Esophagus muscularis mucosa (tissue), 4 donors: ENCODE results near the gene CCR8. TPM values are rescaled to one million over a fixed set of nuclear protein-coding genes. Genes with fewer than 3 reads are reported as not detected.

Source experiments
- DNase-seq: peaks from one replicate; pipeline ENCODE4 v3.0.0-alpha.2; 2017; ENCODE audit errors: extremely low spot score
- H3K27ac ChIP-seq, 4 donors: fragments of 200-600 bp; sonication (generic); replicated peaks in 1 of 4; 1 replicate in 3 of 4; 2 replicates in 1 of 4; pipeline ENCODE4 v1.5.1; 2016 to 2019; ENCODE audit warnings: mild to moderate bottlenecking in 1 of 4
- H3K27me3 ChIP-seq, 4 donors: fragments of 200-600 bp; sonication (generic); one replicate each; pipeline versions ENCODE4 v1.5.1 to v1.6.0; 2016 to 2019
- H3K36me3 ChIP-seq, 4 donors: fragments of 200-600 bp; sonication (generic); one replicate each; pipeline ENCODE4 v1.5.1; 2016 to 2019
- H3K4me1 ChIP-seq, 4 donors: fragments of 200-600 bp; sonication (generic); one replicate each; pipeline ENCODE4 v1.5.1; 2016 to 2019
- H3K4me3 ChIP-seq, 4 donors: fragments of 200-600 bp; sonication (generic); 1 replicate in 2 of 4; 2 replicates in 2 of 4; pipeline ENCODE4 v1.5.1; 2016 to 2019; ENCODE audit warnings: mild to moderate bottlenecking in 4 of 4, moderate library complexity in 1 of 4
- H3K9me3 ChIP-seq, 4 donors: fragments of 200-600 bp; sonication (generic); 1 replicate in 3 of 4; 2 replicates in 1 of 4; pipeline ENCODE4 v1.5.1; 2016 to 2019
- EP300 ChIP-seq: sonication (generic); formaldehyde crosslinking; IDR thresholded peaks from one replicate; pipeline ENCODE4 v1.6.1; 2017; ENCODE audit warnings: antibody characterized with exemption
- POLR2A ChIP-seq: fragments of 450-650 bp; IDR thresholded peaks from one replicate; pipeline ENCODE4 v1.6.1; 2017; ENCODE audit warnings: antibody characterized with exemption, moderate library complexity, mild to moderate bottlenecking, low read depth
- POLR2AphosphoS5 ChIP-seq, 2 donors: sonication (generic); formaldehyde crosslinking; IDR thresholded peaks; one replicate each; pipeline ENCODE4 v1.6.1; 2017; ENCODE audit warnings: antibody characterized with exemption in 2 of 2
- WGBS: methylation state at CpG from one replicate; pipeline ENCODE4 v1.1.5; 2018; 5-methylcytosine and 5-hydroxymethylcytosine counted together
- intact Hi-C: fragments of 100-400 bp; cut with DNase I; formaldehyde crosslinking; loops from one replicate; pipeline ENCODE4 v1.15.1; 2023
- total RNA-seq, 4 donors: library from RNA; depleted of rRNA; stranded (reverse); fragments of >200 nt; gene quantifications; one replicate each; pipeline versions ENCODE4 v1.1.0 to v1.2.1, GENCODE V29; 2016
- TF ChIP-seq, protein P1 (sequence below), 3 experiments: fragments of 200-600 bp in 2 of 3; fragments of 450-650 bp in 1 of 3; sonication (generic) in 2 of 3; IDR thresholded peaks; one replicate each; pipeline ENCODE4 v1.5.1; 2017 to 2019; ENCODE audit warnings: antibody characterized with exemption in 3 of 3, mild to moderate bottlenecking in 2 of 3, moderate library complexity in 1 of 3

CCR8 gene
- total RNA-seq, 4 donors from 2014 or later, result not detected

- Histone ChIP-seq H3K9me3 (no peaks in the 10 kb centered on the region), H3K27ac (no peak overlapping the region), H3K4me1 (peaks cover 0 to 6% (median 3%) of the 10 kb centered on the region in 4 donors), H3K27me3 (no peaks in the 10 kb centered on the region), H3K36me3 (no peaks in the 10 kb centered on the region), H3K4me3 (no peak overlapping the region)
- intact Hi-C loops, result no loop called here
- TF ChIP-seq EP300 (no peak), POLR2A (no peak), POLR2AphosphoS5 (IDR thresholded peaks at IDR 0.05) (no peak)
- TF ChIP-seq, protein P1, sequence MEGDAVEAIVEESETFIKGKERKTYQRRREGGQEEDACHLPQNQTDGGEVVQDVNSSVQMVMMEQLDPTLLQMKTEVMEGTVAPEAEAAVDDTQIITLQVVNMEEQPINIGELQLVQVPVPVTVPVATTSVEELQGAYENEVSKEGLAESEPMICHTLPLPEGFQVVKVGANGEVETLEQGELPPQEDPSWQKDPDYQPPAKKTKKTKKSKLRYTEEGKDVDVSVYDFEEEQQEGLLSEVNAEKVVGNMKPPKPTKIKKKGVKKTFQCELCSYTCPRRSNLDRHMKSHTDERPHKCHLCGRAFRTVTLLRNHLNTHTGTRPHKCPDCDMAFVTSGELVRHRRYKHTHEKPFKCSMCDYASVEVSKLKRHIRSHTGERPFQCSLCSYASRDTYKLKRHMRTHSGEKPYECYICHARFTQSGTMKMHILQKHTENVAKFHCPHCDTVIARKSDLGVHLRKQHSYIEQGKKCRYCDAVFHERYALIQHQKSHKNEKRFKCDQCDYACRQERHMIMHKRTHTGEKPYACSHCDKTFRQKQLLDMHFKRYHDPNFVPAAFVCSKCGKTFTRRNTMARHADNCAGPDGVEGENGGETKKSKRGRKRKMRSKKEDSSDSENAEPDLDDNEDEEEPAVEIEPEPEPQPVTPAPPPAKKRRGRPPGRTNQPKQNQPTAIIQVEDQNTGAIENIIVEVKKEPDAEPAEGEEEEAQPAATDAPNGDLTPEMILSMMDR (IDR thresholded peaks at IDR 0.05), result no peak
- no peak for DNase-seq
- 61% methylated on average over 6 of the region's 6 CpGs for WGBS
Observed at GRCh38 chr3:39282057-39282456, 47.5 kb upstream of the CCR8 start.

DNA sequence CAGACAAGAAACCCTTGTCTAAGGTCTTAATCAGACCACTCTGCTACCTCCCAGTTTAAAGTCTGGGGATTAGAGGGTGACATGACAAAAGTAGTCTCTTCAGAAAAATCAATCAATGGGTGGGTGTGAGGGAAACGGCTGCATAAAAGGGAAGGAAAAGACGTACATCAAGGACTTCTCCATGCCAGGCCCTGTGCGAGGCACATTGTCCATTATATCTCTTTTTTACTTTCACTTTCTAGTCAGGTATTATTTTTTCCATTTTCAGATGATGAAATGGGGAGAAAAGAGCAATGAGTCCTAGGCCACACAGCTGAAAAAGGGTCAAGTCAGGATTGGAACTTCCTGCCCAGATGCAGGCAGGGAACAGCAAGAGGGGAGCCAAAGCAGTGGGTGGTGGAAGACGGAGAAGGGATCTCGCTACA is 45.0 kb upstream of the CCR8 start:
- Histone ChIP-seq H3K27ac (no peak overlapping the region), H3K9me3 (no peaks in the 10 kb centered on the region), H3K36me3 (no peaks in the 10 kb centered on the region), H3K27me3 (no peaks in the 10 kb centered on the region), H3K4me3 (no peak overlapping the region), H3K4me1 (peaks cover 0 to 6% (median 3%) of the 10 kb centered on the region in 4 donors)
- TF ChIP-seq, protein P1 (IDR thresholded peaks at IDR 0.05), result no peak
- TF ChIP-seq EP300 (no peak), POLR2AphosphoS5 (IDR thresholded peaks at IDR 0.05) (no peak), POLR2A (no peak)
- WGBS, result 66% methylated on average over 5 of the region's 5 CpGs
- intact Hi-C loops, result no loop called here
- no peak for DNase-seq

DNA sequence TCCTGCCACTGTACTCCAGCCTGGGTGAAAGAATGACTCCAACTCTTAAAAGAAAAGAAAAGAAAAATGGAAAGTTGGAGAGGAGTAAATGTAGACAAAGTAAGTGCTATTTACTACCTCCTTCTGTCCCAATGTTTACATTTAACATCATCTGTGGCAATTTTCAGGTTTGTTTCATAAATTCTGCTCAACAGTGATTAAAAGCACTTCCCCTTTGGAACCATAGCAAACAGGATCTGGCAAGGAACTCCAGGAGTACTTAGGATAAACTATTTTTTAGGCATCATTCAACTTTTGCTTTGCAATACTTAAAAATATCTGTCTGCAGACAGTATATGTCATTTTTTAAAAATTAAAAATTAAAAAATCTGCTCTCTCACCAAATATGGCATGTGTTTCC is 44.2 kb upstream of the CCR8 start:
- intact Hi-C loops, result loop anchor here (5.0 kb wide), 1 partner anchor 93 kb away; the partner anchor contains the start of gene XIRP1
- no peaks in the 10 kb centered on the region for H3K27me3 ChIP-seq
- no peak overlapping the region for H3K4me3 ChIP-seq
- TF ChIP-seq POLR2A, result no peak
- TF ChIP-seq, protein P1 (IDR thresholded peaks at IDR 0.05), result no peak
- no peak for TF ChIP-seq POLR2AphosphoS5 (IDR thresholded peaks at IDR 0.05)
- TF ChIP-seq EP300, result no peak
- no peaks in the 10 kb centered on the region for H3K9me3 ChIP-seq
- peaks cover 0 to 10% (median 2%) of the 10 kb centered on the region in 4 donors for H3K4me1 ChIP-seq
- H3K27ac ChIP-seq, result no peak overlapping the region
- DNase-seq, result no peak
- no peaks in the 10 kb centered on the region for H3K36me3 ChIP-seq

GRCh38 chr3:39286771-39287170 is 42.7 kb upstream of the CCR8 start:
- Histone ChIP-seq H3K4me3 (no peak overlapping the region), H3K27ac (no peak overlapping the region), H3K36me3 (no peaks in the 10 kb centered on the region), H3K4me1 (peaks cover 0 to 17% (median 4%) of the 10 kb centered on the region in 4 donors), H3K9me3 (no peaks in the 10 kb centered on the region), H3K27me3 (no peaks in the 10 kb centered on the region)
- DNase-seq, result no peak
- 79% methylated on average over 3 of the region's 3 CpGs for WGBS
- no peak for TF ChIP-seq POLR2AphosphoS5 (IDR thresholded peaks at IDR 0.05)
- no peak for TF ChIP-seq POLR2A
- TF ChIP-seq, protein P1 (IDR thresholded peaks at IDR 0.05), result no peak
- no peak for TF ChIP-seq EP300
- intact Hi-C loops, result loop anchor here (5.0 kb wide), 1 partner anchor 94 kb away; the partner anchor contains the start of gene XIRP1
